K562 (cell line): ENCODE measurements around the gene DEK. TPM values are rescaled to one million over a fixed set of nuclear protein-coding genes. Genes with fewer than 3 reads are reported as not detected.

Experiments
- ARID1B ChIP-seq: fragments of 450-650 bp; IDR thresholded peaks from 2 replicates; pipeline ENCODE4 v1.6.1; 2016; ENCODE audit warnings: antibody characterized with exemption, mild to moderate bottlenecking, inconsistent platforms
- CREM ChIP-seq: IDR thresholded peaks from 2 replicates; pipeline ENCODE4 v1.6.1; 2014; ENCODE audit warnings: antibody characterized with exemption, low read depth
- EP400 ChIP-seq: fragments of 450-650 bp; IDR thresholded peaks from 2 replicates; pipeline ENCODE4 v1.6.1; 2017; ENCODE audit warnings: antibody characterized with exemption, mild to moderate bottlenecking, moderate library complexity
- HDAC2 ChIP-seq: fragments of 450-650 bp; IDR thresholded peaks from 2 replicates; pipeline ENCODE4 v1.6.1; 2016; ENCODE audit warnings: mild to moderate bottlenecking
- JUND ChIP-seq, 2 experiments: IDR thresholded peaks; 2 replicates in 1 of 2; 3 replicates in 1 of 2; pipeline ENCODE4 v1.6.1; 2011; ENCODE audit warnings: borderline replicate concordance in 2 of 2, low read depth in 2 of 2, low read length in 2 of 2, improper control_type of control experiment in 1 of 2, missing biosample characterization in 1 of 2, missing genetic modification characterization in 1 of 2, missing genetic modification reagents in 1 of 2
- KDM5B ChIP-seq: fragments of 200-600 bp; sonication (generic); IDR thresholded peaks from 2 replicates; pipeline ENCODE4 v1.6.1; 2012; ENCODE audit warnings: low read depth, mild to moderate bottlenecking, moderate library complexity, low read length, control low read depth, inconsistent platforms; ENCODE audit not compliant: insufficient replicate concordance
- MCM2 ChIP-seq: fragments of 450-650 bp; IDR thresholded peaks from 2 replicates; pipeline ENCODE4 v1.6.1; 2017; ENCODE audit warnings: low read depth, mild to moderate bottlenecking
- MTA3 ChIP-seq: fragments of 450-650 bp; formaldehyde crosslinking; IDR thresholded peaks from 2 replicates; pipeline ENCODE4 v1.6.1; 2017; ENCODE audit warnings: mild to moderate bottlenecking, borderline replicate concordance
- NCOA2 ChIP-seq, 2 experiments: fragments of 450-650 bp; IDR thresholded peaks; 2 replicates each; pipeline ENCODE4 v1.6.1; 2018; ENCODE audit warnings: mild to moderate bottlenecking in 2 of 2, moderate library complexity in 1 of 2; ENCODE audit not compliant: partially characterized antibody in 2 of 2
- NFATC3 ChIP-seq: fragments of 450-650 bp; IDR thresholded peaks from 2 replicates; pipeline ENCODE4 v1.6.1; 2017; ENCODE audit warnings: mild to moderate bottlenecking
- NFRKB ChIP-seq: fragments of 450-650 bp; IDR thresholded peaks from 2 replicates; pipeline ENCODE4 v1.6.1; 2016; ENCODE audit warnings: low read depth
- PKNOX1 ChIP-seq: fragments of 450-650 bp; IDR thresholded peaks from 2 replicates; pipeline ENCODE4 v1.6.1; 2016
- REST ChIP-seq, 2 experiments: fragments of 450-650 bp; formaldehyde crosslinking in 1 of 2; IDR thresholded peaks; 2 replicates each; pipeline versions ENCODE4 v1.4.0 to v1.6.1; 2014 to 2020; ENCODE audit warnings: mild to moderate bottlenecking in 2 of 2, borderline replicate concordance in 1 of 2, low read depth in 1 of 2
- SMARCA4 ChIP-seq: fragments of 450-650 bp; IDR thresholded peaks from 2 replicates; pipeline ENCODE4 v1.6.1; 2016
- TEAD4 ChIP-seq, 2 experiments: sonication (generic) in 1 of 2; formaldehyde crosslinking in 1 of 2; IDR thresholded peaks; 2 replicates each; pipeline versions ENCODE4 v1.6.1 to v1.8.0; 2012 to 2022; ENCODE audit warnings: borderline replicate concordance in 1 of 2, inconsistent platforms in 1 of 2, low read length in 1 of 2, mild to moderate bottlenecking in 1 of 2, missing genetic modification reagents in 1 of 2
- TOE1 ChIP-seq, 2 experiments: fragments of 450-650 bp in 1 of 2; sonication (generic) in 1 of 2; formaldehyde crosslinking in 1 of 2; IDR thresholded peaks; 2 replicates each; pipeline versions ENCODE4 v1.7.1 to v1.8.0; 2016 to 2022; ENCODE audit warnings: borderline replicate concordance in 2 of 2, mild to moderate bottlenecking in 2 of 2, antibody characterized with exemption in 1 of 2, inconsistent platforms in 1 of 2, low read depth in 1 of 2, missing genetic modification reagents in 1 of 2, moderate library complexity in 1 of 2
- polyA plus RNA-seq, 8 experiments: library from polyadenylated mRNA; depleted of rRNA in 4 of 8; stranded (reverse) in 5 of 8; unstranded in 3 of 8; fragments of >200 nt; fragmentation: Nextera tagmentation in 2 of 8; fragmentation: Illumina TruSeq in 1 of 8; extraction: Ambion mirVana in 2 of 8; extraction: Trizol in 1 of 8; gene quantifications; 2 replicates each; pipeline versions ENCODE4 v1.2.1 to v1.2.3, GENCODE V29; 2011 to 2014; ENCODE audit warnings: inconsistent platforms in 1 of 8, missing spikeins in 1 of 8
- total RNA-seq, 7 experiments: library from RNA; depleted of rRNA in 6 of 7; stranded (reverse); fragments of >200 nt in 6 of 7; fragmentation: Illumina TruSeq in 2 of 7; extraction: Trizol in 2 of 7; gene quantifications; 2 replicates each; pipeline versions ENCODE4 v1.2.1 to v1.2.3, GENCODE V29; 2011 to 2021; ENCODE audit warnings: low replicate concordance in 1 of 7

The DEK gene
- total and polyA plus RNA-seq, 9 of the 15 experiments (the other 6 are each of a cell fraction or from before 2014, with no cell fraction given), result 82.3 to 338 (median 184) TPM

- peak; percentile 64 for TF ChIP-seq PKNOX1
- TF ChIP-seq TOE1 (IDR thresholded peaks at IDR 0.05; ENCODE audit: borderline replicate concordance), result peak; percentile 33; the same call in 1 of the 2 replicates
- no peak for TF ChIP-seq TOE1 (CRISPR knock-in tag; IDR thresholded peaks at IDR 0.05; ENCODE audit: borderline replicate concordance, low read depth)
- TF ChIP-seq MCM2, result no peak
- peak; percentile 50 for TF ChIP-seq EP400
- TF ChIP-seq HDAC2, result peak; percentile 49; the same call in 1 of the 2 replicates
- TF ChIP-seq NFRKB, result 0 out of 2 replicates have a peak, but pooled peaks have one; percentile 11
- peak; percentile 31; the same call in 1 of the 2 replicates for TF ChIP-seq ARID1B
- TF ChIP-seq MTA3, result peak; percentile 3; the same call in 1 of the 2 replicates
- TF ChIP-seq NCOA2 (IDR thresholded peaks at IDR 0.05; ENCODE audit: partially characterized antibody in 2 of 2), result no peak
- TF ChIP-seq REST (IDR thresholded peaks at IDR 0.05; ENCODE audit: borderline replicate concordance), result no peak
- peak; percentile 41; the same call in 1 of the 2 replicates for TF ChIP-seq REST (CRISPR knock-in tag; IDR thresholded peaks at IDR 0.05; ENCODE audit: low read depth)
- peak; percentile 30; the same call in 1 of the 2 replicates for TF ChIP-seq NFATC3
- TF ChIP-seq CREM, result no peak
- peak; percentile 67 for TF ChIP-seq SMARCA4
- peak; percentile 4 for TF ChIP-seq KDM5B
- 0 out of 2 replicates have a peak, but pooled peaks have one; percentile 34 for TF ChIP-seq TEAD4 (IDR thresholded peaks at IDR 0.05; ENCODE audit: low read length)
- TF ChIP-seq TEAD4 (CRISPR knock-in tag; IDR thresholded peaks at IDR 0.05; ENCODE audit: borderline replicate concordance), result no peak
- TF ChIP-seq JUND (IDR thresholded peaks at IDR 0.05; ENCODE audit: borderline replicate concordance, low read depth, low read length), result no peak
- peak; percentile 22; the same call in 1 of the 3 replicates for TF ChIP-seq JUND (tag; IDR thresholded peaks at IDR 0.05; ENCODE audit: borderline replicate concordance, low read depth, low read length)
These were observed 620 bp upstream of the DEK start (continued) for GRCh38 chr6:18264923-18265377.
